A204.1 (cell line): Measurements from ENCODE around the gene UNC45B.
"Not testable (repeated sequence)": the region's sequence is repeated elsewhere in the genome, so short reads cannot be mapped to it uniquely, and the experiment has no call there.

Source experiments
- FAIRE-seq: peaks from 2 replicates; lab custom pipeline; 2012; peaks lifted over from hg19 to GRCh38; lab: Jason Lieb, UNC

The UNC45B gene

GRCh38 chr17:35147375-35147905 lies at the start of gene UNC45B:
Gene UNC45B, plus strand, starts transcription at chr17:35147817. Its CDS starts 447 bp downstream, at chr17:35148264.
- no peak for FAIRE-seq

- FAIRE-seq, result no peak
Measured at GRCh38 chr17:35099908-35100307, 47.7 kb upstream of the UNC45B start.

- FAIRE-seq, result no peak
Measured at GRCh38 chr17:35101036-35101435, 46.6 kb upstream of the UNC45B start.

- FAIRE-seq, result no peak
Measured at GRCh38 chr17:35101725-35102124, 45.9 kb upstream of the UNC45B start.

- no peak for FAIRE-seq
Measured at GRCh38 chr17:35103271-35103670, 44.3 kb upstream of the UNC45B start.

GRCh38 chr17:35104844-35105450 lies 42.7 kb upstream of the UNC45B start:
- no peak for FAIRE-seq

GRCh38 chr17:35110791-35111190 lies 36.8 kb upstream of the UNC45B start:
- not testable (repeated sequence) for FAIRE-seq

- FAIRE-seq, result no peak
Measured at GRCh38 chr17:35116845-35117244, 30.8 kb upstream of the UNC45B start.

GRCh38 chr17:35117984-35118383 lies 29.6 kb upstream of the UNC45B start:
- FAIRE-seq, result no peak

GRCh38 chr17:35119370-35120165 lies 28.0 kb upstream of the UNC45B start, which contains the start of gene RAD51D:
Gene RAD51D, minus strand, starts transcription at chr17:35119860. Its CDS starts 247 bp downstream, at chr17:35119613.
- FAIRE-seq, result no peak

GRCh38 chr17:35121315-35121714 lies 26.3 kb upstream of the UNC45B start, which contains the start of gene FNDC8:
Gene FNDC8, plus strand, starts transcription at chr17:35121615. Its CDS starts 79 bp downstream, at chr17:35121694.
- no peak for FAIRE-seq

GRCh38 chr17:35127751-35128514 lies 19.7 kb upstream of the UNC45B start:
- no peak for FAIRE-seq

- FAIRE-seq, result no peak
Measured at GRCh38 chr17:35129154-35129972, 18.3 kb upstream of the UNC45B start.

- no peak for FAIRE-seq
Measured at GRCh38 chr17:35129973-35130351, 17.7 kb upstream of the UNC45B start.

- FAIRE-seq, result no peak
Measured at GRCh38 chr17:35130392-35130791, 17.2 kb upstream of the UNC45B start.

GRCh38 chr17:35132099-35132498 lies 15.5 kb upstream of the UNC45B start:
- FAIRE-seq, result no peak

GRCh38 chr17:35132816-35133550 lies 14.6 kb upstream of the UNC45B start:
- no peak for FAIRE-seq

GRCh38 chr17:35135322-35135721 lies 12.3 kb upstream of the UNC45B start:
- FAIRE-seq, result no peak

GRCh38 chr17:35138218-35138617 lies 9.4 kb upstream of the UNC45B start:
- FAIRE-seq, result no peak

GRCh38 chr17:35141681-35142466 lies 5.7 kb upstream of the UNC45B start, which contains the start of gene NLE1:
Gene NLE1, minus strand, starts transcription at chr17:35142303. Its CDS starts 28 bp downstream, at chr17:35142275.
- FAIRE-seq, result no peak
